Spleen (tissue), 7 donors: ENCODE data around the gene LYL1.

ENCODE experiments used
- CTCF ChIP-seq, 11 experiments: fragments of 200-600 bp in 7 of 11; fragments of 450-650 bp in 4 of 11; sonication (generic) in 4 of 11; IDR thresholded peaks in 8 of 11; conservative IDR thresholded peaks in 3 of 11; 1 replicate in 7 of 11; 2 replicates in 4 of 11; pipeline versions ENCODE4 v1.4.0 to v1.8.0; 2016 to 2021; ENCODE audit warnings: antibody characterized with exemption in 11 of 11, inconsistent platforms in 4 of 11, mild to moderate bottlenecking in 1 of 11
- POLR2AphosphoS5 ChIP-seq, 3 donors: sonication (generic); formaldehyde crosslinking; IDR thresholded peaks; one replicate each; pipeline ENCODE4 v1.5.1; 2017; ENCODE audit warnings: antibody characterized with exemption in 3 of 3
- donor health status: DM: no; HTN: no; CAD: no; lungs with moderate emphysema.
- donor health status: DM: no; HTN: no; CAD: no.
- donor health status: DM: no; HTN: no; CAD: no.

DNA sequence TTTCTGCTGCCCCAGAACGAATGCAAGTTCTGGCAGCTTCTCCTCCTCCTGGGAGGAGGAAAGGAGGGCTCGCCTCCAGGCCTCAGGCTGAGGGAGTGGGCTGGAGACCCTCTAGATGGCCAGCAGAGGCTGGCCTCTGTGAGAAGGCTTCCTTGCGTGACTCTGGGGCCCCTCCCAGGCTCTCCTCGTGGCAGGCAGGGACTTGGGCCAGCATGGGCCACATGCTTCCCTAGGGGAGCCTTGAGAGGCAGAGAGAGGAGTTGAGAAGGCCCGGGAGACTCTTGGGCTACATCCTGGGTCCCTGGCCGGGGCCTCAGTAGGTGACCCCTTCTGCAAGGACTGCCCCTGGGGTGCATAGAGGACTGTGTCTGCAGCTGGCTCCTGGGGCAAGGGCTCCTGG is 25.9 kb downstream of the LYL1 start:
- TF ChIP-seq CTCF (IDR thresholded peaks at IDR 0.05 in 8 of 11, conservative IDR thresholded peaks at IDR 0.05 in 3 of 11) (no peak), POLR2AphosphoS5 (IDR thresholded peaks at IDR 0.05) (no peak)
